Muscle of leg (tissue), 11 donors: ENCODE measurements around the gene PIGT. TPM values are rescaled to one million over a fixed set of nuclear protein-coding genes. Genes with fewer than 3 reads are reported as not detected.

Source experiments
- DNase-seq: peaks from one replicate; pipeline ENCODE4 v3.0.0; 2013
- H3K27ac ChIP-seq: one replicate; pipeline ENCODE4 v1.5.1; 2013; ENCODE audit warnings: mild to moderate bottlenecking, low read length, control low read depth
- H3K27me3 ChIP-seq: one replicate; pipeline ENCODE4 v1.6.1; 2013; ENCODE audit warnings: low read length; ENCODE audit not compliant: control insufficient read depth, insufficient read depth
- H3K36me3 ChIP-seq: one replicate; pipeline ENCODE4 v1.6.1; 2013; ENCODE audit warnings: low read length; ENCODE audit not compliant: control insufficient read depth, insufficient read depth
- H3K4me1 ChIP-seq: one replicate; pipeline ENCODE4 v1.6.1; 2013; ENCODE audit warnings: low read length; ENCODE audit not compliant: control insufficient read depth, insufficient read depth
- H3K4me3 ChIP-seq: one replicate; pipeline ENCODE4 v1.5.1; 2013; ENCODE audit warnings: low read length, control low read depth
- H3K9me3 ChIP-seq: replicated peaks from 2 replicates; pipeline ENCODE4 v1.6.1; 2013; ENCODE audit warnings: low read depth, low read length; ENCODE audit not compliant: control insufficient read depth
- WGBS: methylation state at CpG from one replicate; pipeline ENCODE4 v1.1.5; 2013; ENCODE audit warnings: missing lambda C conversion rate; ENCODE audit not compliant: insufficient coverage; 5-methylcytosine and 5-hydroxymethylcytosine counted together
- polyA plus RNA-seq, 8 donors: library from polyadenylated mRNA; unstranded; fragments of 120-200 nt; gene quantifications; one replicate each; pipeline versions ENCODE4 v1.2.1 to v1.2.3, GENCODE V29; 2013; ENCODE audit warnings: inconsistent platforms in 1 of 8, low replicate concordance in 1 of 8; ENCODE audit not compliant: insufficient read length in 8 of 8, insufficient read depth in 1 of 8
- total RNA-seq: library from RNA; stranded (reverse); fragments of 120-200 nt; gene quantifications from one replicate; pipeline ENCODE4 v1.2.4, GENCODE V29; 2013

PIGT gene
- total and polyA plus RNA-seq, 9 donors, result 39.5 to 78.8 (median 73.7) TPM

DNA sequence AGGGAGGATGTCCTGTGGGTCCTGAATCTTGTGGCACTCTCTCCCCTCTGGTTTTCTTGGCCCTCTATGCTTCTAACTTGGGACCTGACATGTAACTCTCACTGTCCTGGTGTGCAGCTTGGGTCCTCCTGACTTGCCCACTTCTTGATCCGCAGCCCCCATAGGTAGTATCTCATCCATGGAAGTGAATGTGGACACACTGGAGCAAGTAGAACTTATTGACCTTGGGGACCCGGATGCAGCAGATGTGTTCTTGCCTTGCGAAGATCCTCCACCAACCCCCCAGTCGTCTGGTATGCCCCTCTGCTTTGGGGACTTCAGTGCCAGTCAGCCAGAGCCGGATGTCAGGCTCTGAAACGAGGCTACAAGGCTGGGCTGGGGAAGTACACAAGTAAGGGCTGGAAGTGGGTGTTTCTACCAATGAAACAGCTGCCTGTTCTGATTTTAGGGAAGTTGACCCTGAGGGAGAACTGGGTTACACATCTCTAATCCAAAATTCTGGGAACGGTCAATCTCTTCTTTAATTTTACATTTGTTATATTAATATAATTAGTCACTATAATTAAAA, 7.2 kb upstream of the PIGT start:
- H3K4me1 ChIP-seq, result peaks cover 22% of the 10 kb centered on the region
- 69% methylated on average over 2 of the region's 7 CpGs for whole genome bisulfite sequencing
- H3K9me3 ChIP-seq, result no peaks in the 10 kb centered on the region
- no peak overlapping the region for H3K27ac ChIP-seq
- H3K4me3 ChIP-seq, result no peak overlapping the region
- peaks cover 15% of the 10 kb centered on the region for H3K36me3 ChIP-seq
- peak; percentile 32 for DNase-seq
- peaks cover 41% of the 10 kb centered on the region for H3K27me3 ChIP-seq

- peaks cover 22% of the 10 kb centered on the region for H3K4me1 ChIP-seq
- no peak for DNase-seq
These were observed 6.2 kb upstream of the PIGT start for GRCh38 chr20:45409521-45410272.

GRCh38 chr20:45410887-45411286, 5.1 kb upstream of the PIGT start:
- H3K4me1 ChIP-seq, result peaks cover 16% of the 10 kb centered on the region

More at GRCh38 chr20:45409521-45410272, 6.2 kb upstream of the PIGT start:
- Histone ChIP-seq H3K9me3 (no peaks in the 10 kb centered on the region), H3K27me3 (peaks cover 39% of the 10 kb centered on the region), H3K36me3 (peaks cover 15% of the 10 kb centered on the region), H3K4me3 (no peak overlapping the region), H3K27ac (no peak overlapping the region)
- 80% methylated on average over 1 of the region's 7 CpGs for WGBS

DNA sequence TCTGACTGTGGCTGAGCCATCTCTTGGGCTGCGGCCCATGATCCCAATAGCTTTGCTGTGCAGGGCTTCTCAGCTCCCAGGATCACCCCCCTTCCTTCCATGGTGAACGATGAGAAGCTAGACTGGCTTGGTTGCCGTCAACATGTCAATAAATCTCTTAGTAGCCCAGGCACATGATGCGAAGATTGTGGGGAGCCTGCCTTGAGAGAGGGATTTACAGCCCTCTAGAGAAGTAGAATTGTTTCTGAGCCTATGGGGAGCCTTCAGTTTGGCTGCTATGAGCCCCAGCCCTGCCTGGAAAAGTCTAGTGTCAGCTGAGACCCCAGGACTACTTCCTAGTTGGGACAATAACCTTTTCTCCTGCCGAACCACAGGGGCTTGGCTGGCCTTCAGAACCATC, 3.3 kb upstream of the PIGT start:
- H3K27ac ChIP-seq, result no peak overlapping the region
- peaks cover 11% of the 10 kb centered on the region for H3K4me1 ChIP-seq
- no peak overlapping the region for H3K4me3 ChIP-seq
- 48% methylated on average over 3 of the region's 5 CpGs for WGBS
- H3K9me3 ChIP-seq, result no peaks in the 10 kb centered on the region
- no peak for DNase-seq
- peaks cover 15% of the 10 kb centered on the region for H3K36me3 ChIP-seq
- peaks cover 12% of the 10 kb centered on the region for H3K27me3 ChIP-seq

More at GRCh38 chr20:45410887-45411286, 5.1 kb upstream of the PIGT start:
- Histone ChIP-seq H3K27ac (no peak overlapping the region), H3K27me3 (peaks cover 28% of the 10 kb centered on the region), H3K9me3 (no peaks in the 10 kb centered on the region), H3K4me3 (no peak overlapping the region), H3K36me3 (peaks cover 15% of the 10 kb centered on the region)
- WGBS, result 24% methylated on average over 6 of the region's 8 CpGs
- DNase-seq, result no peak

DNA sequence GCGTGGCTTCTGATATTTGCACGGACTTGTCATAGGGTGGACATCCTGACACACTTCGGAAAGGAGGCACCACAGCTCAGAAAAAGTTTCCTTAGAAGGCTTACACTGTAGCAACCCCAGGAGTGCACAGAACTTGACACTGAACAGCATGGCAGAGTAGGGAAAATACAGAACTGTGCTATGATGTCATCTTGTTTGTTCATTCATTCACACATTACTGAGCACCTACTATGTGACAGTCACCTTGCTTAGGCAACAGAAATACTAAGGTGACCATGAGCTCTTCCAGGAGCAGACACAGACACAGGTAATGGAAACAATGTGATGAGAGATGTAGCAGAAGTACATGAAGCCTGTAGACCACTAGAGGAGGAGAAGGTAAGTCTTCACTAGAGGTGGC, 2.5 kb upstream of the PIGT start:
- no peak for DNase-seq
- no peaks in the 10 kb centered on the region for H3K9me3 ChIP-seq
- H3K36me3 ChIP-seq, result peaks cover 18% of the 10 kb centered on the region
- H3K27ac ChIP-seq, result no peak overlapping the region
- 61% methylated on average over 2 of the region's 3 CpGs for WGBS
- peaks cover 7% of the 10 kb centered on the region for H3K4me1 ChIP-seq
- H3K27me3 ChIP-seq, result peaks cover 3% of the 10 kb centered on the region
- H3K4me3 ChIP-seq, result no peak overlapping the region

GRCh38 chr20:45416917-45417316, 976 bp downstream of the PIGT start:
- Histone ChIP-seq H3K4me1 (peaks cover 7% of the 10 kb centered on the region), H3K36me3 (peaks cover 35% of the 10 kb centered on the region), H3K27me3 (no peaks in the 10 kb centered on the region), H3K9me3 (no peaks in the 10 kb centered on the region), H3K4me3 (peak overlapping the region; percentile 98), H3K27ac (no peak overlapping the region)
- no peak for DNase-seq
- no CpG with 5 or more reads among the region's 2 CpGs for WGBS

DNA sequence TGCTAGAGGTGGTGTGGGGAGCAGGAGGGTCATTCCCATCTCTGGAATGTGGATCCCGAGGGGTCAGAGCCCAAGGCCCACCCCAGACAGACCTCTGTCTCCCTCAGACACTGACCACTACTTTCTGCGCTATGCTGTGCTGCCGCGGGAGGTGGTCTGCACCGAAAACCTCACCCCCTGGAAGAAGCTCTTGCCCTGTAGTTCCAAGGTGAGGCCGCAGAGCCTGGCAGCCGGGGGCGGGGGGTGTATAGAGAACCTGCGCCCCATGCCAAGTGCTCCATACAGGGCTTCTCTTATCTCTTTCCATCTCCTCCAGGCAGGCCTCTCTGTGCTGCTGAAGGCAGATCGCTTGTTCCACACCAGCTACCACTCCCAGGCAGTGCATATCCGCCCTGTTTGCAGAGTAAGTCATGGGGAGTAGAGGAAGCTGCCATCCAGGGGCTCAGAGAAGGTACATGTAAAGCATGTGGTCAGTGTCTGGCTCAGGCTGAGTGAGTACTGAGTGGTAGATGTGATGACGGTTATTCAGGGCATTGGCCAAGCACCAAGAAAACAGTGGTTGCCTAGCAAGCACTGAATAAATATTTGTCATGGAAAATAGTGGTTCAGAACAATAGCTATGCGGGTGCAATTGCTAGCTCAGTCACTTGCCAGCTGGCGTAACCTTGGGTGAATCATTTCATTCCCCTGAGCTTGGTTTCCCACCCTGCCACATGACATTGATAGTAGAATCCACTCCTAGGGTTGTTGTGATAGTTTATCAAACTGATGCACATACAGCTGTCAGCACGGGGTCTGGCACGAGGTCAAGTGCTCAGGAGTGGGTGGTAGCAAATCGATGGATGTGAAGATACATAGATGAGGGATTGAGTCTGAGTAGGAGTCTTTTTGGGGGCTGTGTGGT, 3.5 kb downstream of the PIGT start:
- Histone ChIP-seq H3K4me1 (peaks cover 7% of the 10 kb centered on the region), H3K4me3 (no peak overlapping the region), H3K27me3 (no peaks in the 10 kb centered on the region), H3K9me3 (no peaks in the 10 kb centered on the region), H3K27ac (peak overlapping the region; percentile 7), H3K36me3 (peaks cover 48% of the 10 kb centered on the region)
- DNase-seq, result peak; percentile 20
- 73% methylated on average over 8 of the region's 17 CpGs for WGBS

- DNase-seq, result no peak
- H3K4me1 ChIP-seq, result peaks cover 7% of the 10 kb centered on the region
- 94% methylated on average over 7 of the region's 8 CpGs for WGBS
- H3K27me3 ChIP-seq, result no peaks in the 10 kb centered on the region
- H3K27ac ChIP-seq, result no peak overlapping the region
- no peak overlapping the region for H3K4me3 ChIP-seq
- peaks cover 53% of the 10 kb centered on the region for H3K36me3 ChIP-seq
- H3K9me3 ChIP-seq, result no peaks in the 10 kb centered on the region
These were observed 4.2 kb downstream of the PIGT start for GRCh38 chr20:45420125-45420524.

GRCh38 chr20:45423700-45424099, 7.8 kb downstream of the PIGT start:
- Histone ChIP-seq H3K36me3 (peaks cover 56% of the 10 kb centered on the region), H3K27me3 (no peaks in the 10 kb centered on the region), H3K4me1 (no peaks in the 10 kb centered on the region), H3K9me3 (no peaks in the 10 kb centered on the region), H3K4me3 (no peak overlapping the region), H3K27ac (no peak overlapping the region)
- no peak for DNase-seq
- 100% methylated on average over 1 of the region's 2 CpGs for WGBS

DNA sequence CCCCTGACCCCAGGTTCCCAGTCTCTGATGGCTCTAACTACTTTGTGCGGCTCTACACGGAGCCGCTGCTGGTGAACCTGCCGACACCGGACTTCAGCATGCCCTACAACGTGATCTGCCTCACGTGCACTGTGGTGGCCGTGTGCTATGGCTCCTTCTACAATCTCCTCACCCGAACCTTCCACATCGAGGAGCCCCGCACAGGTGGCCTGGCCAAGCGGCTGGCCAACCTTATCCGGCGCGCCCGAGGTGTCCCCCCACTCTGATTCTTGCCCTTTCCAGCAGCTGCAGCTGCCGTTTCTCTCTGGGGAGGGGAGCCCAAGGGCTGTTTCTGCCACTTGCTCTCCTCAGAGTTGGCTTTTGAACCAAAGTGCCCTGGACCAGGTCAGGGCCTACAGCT, 9.6 kb downstream of the PIGT start:
- 94% methylated on average over 17 of the region's 17 CpGs for WGBS
- H3K4me3 ChIP-seq, result no peak overlapping the region
- H3K4me1 ChIP-seq, result no peaks in the 10 kb centered on the region
- peaks cover 38% of the 10 kb centered on the region for H3K36me3 ChIP-seq
- no peak overlapping the region for H3K27ac ChIP-seq
- DNase-seq, result no peak
- H3K9me3 ChIP-seq, result no peaks in the 10 kb centered on the region
- H3K27me3 ChIP-seq, result no peaks in the 10 kb centered on the region
